ENCODE measurements around the gene CIAO3.

Gene CIAO3

DNA sequence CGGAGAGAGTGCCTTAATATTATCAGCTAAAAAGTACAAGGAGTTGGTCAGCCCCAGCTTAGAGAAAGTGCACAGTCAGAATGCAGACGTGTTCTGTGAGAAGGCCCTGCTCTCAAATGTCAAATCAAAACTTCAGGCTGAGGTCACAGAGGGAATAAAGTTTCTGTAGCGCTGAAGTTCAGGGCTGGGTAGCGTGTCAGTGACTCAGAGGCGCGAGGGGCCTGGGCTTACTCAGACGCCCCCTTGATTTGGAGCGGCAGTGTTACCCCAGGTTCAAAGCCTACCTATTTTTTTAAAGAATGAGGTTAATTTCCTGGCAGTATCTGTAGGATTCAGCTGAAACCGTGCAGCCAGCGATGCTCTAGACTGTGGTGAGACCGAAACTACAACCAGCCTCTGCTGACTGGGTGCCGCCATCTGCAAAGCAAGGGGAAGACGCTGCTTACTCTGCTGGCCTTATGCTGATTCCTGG lies 4.8 kb downstream of the CIAO3 start:
- DNase-seq (ENCODE audit: low read depth in 3 of 3, low spot score in 1 of 3) = no peak

DNA sequence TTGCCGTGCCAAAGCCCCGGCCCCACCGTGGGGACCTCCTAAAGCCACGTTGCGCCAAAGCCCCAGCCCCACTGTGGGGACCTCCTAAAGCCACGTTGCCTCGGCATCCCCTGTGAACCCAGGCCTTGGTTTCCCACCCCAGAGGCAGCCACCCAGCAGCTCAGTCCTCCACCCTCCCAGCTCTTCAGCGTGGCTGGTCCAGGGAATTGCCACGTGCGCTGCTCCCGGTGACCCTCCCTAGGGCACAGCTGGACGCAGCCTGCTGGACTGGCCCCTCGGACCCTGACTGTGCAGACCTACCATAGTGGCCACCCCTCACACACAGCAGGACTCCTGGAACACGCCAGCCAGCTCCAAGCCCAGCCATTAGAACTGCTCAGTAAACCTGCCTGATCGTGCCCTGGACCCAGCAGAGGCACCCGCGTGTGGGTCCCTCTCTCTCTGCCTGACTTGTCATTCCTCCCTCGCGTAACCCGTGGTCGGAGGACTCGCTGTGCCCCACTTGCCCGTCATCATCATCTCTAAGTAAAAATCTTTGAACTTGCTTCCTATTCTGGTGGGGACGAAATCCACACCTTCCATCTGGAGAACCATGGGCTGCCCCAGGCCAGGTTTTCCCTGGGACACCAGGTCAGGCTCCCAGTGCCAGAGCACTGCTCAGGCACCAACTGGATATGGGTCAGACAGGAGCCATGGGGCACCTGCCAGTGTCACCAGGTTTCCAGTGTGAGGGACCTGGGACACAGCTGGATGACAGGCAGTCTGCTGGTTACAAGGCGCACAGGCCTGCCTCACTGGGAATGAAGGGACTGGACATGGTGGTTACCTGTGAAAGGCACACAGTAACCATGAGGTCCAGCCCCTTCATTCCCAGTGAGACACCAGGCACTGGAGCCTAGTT lies 5.6 kb downstream of the CIAO3 start:
- DNase-seq (ENCODE audit: low read depth in 3 of 3, low spot score in 1 of 3) = no peak

DNA sequence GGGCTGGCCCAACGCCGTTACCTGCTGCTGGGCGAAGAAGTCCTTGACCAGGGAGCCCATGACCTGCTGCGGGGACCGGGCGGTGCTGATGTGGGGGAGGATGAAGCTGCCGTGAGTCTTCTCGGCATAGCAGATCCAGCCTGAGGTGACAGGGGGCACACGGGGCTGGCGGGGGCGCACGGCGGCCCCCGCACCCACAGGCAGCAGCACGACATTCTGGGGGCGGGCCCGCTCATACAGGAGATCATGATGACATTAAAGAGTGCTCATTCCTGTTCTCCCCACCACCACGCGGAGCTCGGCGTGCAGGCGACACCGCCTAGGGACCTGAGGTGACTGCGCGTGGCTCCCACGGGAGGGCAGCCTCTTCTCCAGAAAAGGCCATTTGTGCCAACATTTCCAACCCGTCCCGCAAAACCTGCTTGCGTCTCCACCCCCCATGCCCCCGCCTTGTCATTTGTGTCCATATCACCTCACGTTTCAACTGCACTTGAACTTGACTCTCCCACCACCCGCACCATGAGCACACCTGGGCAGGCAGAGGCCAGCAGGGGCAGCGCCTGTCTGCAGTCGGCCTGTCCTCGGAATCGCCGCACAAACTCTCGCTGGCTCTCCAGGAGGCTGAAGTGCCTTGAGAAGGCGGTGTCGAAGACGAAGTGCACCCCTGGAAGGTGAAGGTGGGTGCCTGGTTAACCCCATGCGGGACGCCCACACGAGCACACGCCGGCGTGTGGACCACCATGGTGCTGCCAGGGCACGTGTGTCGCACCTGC lies 6.4 kb downstream of the CIAO3 start:
- no peak for DNase-seq (ENCODE audit: low read depth in 3 of 3, low spot score in 1 of 3)

DNA sequence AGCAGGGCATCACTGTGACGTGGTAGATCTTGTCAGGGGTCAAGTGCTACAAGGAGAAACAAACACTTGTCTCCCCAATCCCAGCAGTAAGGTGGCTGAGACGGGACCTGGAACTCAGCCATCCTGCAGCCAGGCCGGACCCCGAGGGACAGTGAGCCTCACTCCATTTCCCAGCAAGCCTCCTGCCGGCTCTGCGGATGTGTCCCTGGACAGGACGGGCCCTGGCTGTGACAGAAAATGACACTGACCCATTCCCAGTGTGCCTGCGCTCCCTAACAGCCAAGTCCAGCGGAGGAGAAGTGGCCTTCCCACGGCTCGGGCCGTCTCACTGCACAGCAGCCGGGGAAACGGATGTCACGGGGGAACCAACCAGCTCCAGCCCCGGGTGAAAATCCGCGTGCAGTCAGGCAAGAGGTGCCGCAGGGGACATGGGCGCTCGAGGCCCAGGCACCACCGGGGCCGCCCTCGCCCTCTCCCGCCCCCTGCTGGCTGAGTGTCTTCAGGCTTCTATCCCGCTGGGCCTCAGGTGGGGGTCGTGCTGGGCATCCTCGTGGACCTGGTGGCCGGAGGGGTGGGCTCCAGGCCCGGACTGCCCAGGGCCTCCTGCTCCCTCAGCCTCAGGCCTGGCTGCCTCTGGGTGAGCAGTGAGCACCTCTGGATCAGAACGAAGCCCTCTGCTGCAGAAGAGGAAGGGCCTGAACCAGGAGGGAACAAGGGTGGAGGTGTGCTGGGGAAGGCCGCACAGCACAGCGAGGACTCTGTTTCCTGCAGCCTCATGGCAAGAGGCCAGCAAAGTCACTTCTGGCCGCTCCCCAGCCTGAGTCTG lies 7.2 kb downstream of the CIAO3 start:
- no peak for DNase-seq (ENCODE audit: low read depth in 3 of 3, low spot score in 1 of 3)

DNA sequence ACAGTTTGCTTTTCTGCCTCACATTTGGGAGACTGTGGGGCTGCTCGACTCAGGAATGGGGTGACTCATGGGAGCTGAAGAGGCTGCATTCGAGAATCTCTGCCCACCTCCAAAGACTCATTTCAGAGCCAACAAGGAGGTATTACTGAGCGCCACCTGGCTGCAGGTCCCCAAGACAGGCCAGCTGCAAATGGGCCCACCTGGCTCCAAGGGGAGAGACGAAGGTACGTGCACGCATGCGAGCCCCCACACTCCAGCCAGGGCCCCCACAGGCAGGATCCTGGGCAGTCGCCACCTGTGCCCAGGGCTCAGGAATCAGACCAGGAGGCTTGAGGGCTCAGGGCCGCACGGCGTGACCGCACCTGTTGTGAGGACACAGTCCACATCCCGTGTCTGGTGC lies 7.9 kb downstream of the CIAO3 start:
- DNase-seq (ENCODE audit: low read depth in 3 of 3, low spot score in 1 of 3) = no peak

DNA sequence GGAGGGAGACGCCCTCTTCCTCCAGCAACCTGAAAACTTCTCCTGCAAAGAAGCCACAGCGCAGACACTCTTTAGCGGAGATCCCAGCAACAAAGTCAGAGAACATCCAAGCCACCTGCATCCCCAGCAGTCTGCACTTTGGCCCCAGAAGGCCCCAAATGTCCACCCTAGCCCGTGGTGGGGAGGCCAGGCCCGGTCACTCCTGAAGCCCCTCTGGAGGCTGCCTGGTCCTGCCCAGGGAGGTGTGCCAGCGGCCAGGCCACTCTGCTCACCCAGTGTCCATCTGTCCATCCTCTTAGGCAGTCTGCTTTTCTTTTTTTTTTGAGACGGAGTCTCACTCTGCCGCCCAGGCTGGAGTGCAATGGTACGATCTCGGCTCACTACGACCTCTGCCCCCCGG lies 8.5 kb downstream of the CIAO3 start:
- DNase-seq (ENCODE audit: low read depth in 3 of 3, low spot score in 1 of 3) = no peak

DNA sequence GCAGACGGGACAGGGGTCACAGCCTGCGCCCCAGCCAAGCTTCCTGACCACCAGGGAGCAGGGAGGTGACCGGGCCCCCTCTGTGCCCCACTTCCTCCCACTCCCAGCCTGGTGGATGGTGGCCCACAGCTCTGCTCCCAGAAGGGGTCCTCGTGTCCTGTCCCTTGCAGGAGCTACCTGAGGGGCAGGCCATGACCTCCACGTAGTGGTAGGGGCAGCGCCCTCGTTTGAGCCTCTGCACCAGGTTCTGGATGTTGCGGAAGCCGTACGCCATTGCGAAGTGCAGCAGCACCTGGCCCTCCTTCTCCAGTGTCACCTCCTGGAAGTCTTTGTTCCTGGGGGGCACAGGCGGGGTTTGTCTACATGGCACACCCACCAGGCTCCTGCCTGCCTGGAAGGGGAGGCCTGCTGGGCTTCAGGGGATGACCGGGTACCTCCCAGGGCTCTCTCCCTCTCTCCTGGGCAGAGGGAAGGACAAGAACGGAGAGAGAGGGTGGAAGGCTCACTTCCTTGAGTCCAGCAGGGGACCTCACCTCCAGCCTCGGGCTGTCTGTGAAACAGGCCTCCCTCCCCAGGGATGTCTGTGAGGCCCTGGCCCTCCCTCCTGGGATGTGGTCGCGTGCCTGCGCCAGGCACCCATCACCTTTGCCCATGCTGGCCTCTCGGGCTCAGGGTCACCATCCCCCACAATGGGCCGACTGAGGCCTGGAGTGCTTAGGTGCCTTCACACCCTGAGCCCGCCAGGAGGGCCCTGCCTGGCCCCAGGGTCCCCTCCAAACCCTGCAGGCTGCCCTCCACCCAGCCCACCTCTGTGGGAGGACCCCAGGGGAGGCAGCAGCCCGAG lies 9.9 kb downstream of the CIAO3 start:
- DNase-seq (ENCODE audit: low read depth in 3 of 3, low spot score in 1 of 3) = no peak

DNA sequence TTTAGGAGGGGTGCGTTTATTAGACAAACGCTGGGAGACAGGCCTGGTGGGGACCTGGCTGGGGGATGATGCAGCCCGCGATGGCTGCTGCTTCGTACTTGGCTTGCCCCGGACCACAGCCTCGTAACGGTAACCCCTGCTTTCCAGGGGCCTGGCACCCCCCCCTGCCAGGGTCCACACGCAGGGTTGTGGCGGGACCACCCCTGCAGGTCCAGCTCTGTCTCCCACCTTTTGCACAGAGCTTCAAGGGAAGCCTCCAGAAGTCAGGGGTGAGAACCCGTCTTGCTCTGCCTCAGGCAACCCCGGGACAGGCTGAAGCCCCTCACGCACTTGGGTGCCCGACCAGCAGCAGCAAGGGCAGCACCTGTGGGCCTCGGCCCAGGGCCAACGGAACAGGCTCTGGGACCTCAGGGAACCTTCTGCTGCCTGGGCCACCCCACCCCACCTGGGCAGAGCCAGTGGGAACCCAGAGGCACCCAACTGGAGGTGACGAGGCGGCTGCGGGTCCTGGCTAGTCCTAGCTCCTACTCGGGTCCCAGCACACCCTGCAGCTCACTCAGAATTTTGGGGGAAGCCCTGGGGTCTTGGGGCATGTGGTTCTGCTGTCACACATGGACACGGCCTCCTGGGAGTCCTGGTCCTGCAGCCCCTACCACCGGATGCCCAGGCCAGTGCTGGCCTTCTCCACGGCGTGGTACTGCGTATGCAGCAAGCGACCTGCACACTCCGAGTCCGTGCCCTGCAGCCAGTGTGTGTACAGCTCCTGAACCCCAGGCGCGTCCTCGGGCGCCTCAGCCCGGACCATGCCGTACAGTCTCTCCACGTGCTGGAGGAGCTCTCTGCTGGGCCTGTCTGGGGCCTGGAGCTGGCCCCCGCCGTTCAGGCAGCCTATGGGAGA lies 10.8 kb downstream of the CIAO3 start:
- no peak for DNase-seq (ENCODE audit: low read depth in 3 of 3, low spot score in 1 of 3)

DNA sequence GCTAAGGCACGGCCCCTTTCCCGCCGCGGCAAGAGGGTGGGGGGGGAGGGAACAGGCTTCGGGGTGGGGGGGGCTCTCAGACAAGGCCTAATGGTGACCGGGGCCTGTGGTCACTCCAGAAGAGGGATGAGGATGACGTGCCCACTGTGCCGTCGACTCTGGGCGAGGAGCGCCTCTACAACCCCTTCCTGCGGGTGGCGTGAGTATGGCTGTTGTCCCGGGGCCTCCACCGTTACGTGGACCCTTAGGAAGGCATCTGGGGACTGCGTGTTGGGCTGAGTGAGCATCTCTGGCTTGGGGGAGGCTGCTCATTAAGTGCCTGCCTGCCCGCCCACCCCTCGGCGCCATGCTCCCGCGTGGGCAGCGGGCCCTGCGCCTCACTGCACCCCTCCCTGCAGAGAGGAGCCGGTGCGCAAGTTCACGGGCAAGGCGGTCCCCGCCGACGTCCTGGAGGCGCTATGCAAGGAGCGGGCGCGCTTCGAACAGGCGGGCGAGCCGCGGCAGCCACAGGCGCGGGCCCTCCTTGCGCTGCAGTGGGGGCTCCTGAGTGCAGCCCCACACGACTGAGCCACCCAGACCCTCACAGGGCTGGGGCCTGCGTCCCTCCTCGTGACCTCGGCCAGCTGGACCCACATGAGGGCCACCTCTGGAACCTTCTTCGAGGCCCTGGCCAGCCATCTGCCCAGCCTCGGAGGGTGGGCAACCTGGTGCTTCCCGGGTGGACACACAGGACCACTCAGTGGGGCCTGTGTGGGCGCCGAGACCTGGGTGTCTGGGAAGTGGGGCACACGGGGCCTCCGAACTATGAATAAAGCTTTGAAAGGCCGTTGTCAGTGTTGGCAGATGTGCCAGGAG lies 11.7 kb downstream of the CIAO3 start:
- no peak for DNase-seq (ENCODE audit: low read depth in 3 of 3, low spot score in 1 of 3)

DNA sequence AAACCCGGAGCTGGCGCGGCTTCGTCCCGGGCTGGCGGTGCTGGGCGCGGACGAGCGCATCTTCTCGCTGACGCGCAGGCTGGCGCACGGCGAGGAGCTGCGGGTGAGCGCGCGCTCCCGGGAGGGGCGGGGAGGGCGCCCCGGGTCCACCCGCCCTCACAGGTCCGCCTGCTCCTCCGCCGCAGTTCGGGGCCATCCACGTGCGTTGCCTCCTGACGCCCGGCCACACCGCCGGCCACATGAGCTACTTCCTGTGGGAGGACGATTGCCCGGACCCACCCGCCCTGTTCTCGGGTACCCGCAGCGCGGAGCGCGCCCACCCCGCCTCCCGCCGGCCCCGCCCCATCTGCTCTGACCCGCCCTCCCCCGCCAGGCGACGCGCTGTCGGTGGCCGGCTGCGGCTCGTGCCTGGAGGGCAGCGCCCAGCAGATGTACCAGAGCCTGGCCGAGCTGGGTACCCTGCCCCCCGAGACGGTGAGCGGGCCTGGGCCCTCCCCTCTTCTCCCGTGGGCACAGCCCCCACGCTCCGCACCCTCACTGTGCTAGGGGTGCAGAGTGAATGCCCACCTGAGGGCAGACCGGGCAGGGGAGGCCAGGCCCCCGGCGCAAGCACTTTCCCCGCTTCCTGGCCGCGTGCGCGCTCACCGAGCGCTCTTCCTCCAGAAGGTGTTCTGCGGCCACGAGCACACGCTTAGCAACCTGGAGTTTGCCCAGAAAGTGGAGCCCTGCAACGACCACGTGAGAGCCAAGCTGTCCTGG lies 12.5 kb downstream of the CIAO3 start:
- no peak for DNase-seq (ENCODE audit: low read depth in 3 of 3, low spot score in 1 of 3)

DNA sequence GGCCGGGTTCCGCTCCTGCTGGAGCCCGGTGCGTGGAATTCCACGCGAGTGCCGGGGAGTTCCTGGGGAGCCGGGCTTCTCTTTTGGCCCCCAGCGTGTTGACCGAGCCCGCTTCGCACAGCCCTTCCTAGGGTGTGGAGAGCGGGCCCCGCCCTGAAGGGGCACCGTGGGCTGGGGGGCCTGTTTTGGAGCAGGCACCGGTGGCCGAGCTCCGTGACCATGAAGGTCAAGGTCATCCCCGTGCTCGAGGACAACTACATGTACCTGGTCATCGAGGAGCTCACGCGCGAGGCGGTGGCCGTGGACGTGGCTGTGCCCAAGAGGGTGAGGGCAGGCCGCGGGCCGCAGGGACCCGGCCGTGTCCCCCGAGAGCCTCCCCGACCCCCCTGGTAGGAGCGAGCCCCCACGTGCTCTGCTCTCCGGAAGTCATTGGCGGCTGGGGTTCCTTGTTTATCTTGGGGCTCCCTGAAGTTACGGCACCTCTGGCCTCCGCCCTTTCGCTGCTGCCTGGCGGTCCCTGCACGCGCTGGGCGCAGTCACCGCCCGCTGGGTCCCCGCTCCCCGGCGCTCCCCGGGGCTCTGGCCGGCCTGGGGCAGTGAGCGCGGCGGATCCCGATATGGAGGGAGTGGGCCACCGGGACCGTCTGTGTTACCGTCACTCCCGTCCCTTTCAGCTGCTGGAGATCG lies 13.4 kb downstream of the CIAO3 start:
- DNase-seq (ENCODE audit: low read depth in 3 of 3, low spot score in 1 of 3) = no peak

DNA sequence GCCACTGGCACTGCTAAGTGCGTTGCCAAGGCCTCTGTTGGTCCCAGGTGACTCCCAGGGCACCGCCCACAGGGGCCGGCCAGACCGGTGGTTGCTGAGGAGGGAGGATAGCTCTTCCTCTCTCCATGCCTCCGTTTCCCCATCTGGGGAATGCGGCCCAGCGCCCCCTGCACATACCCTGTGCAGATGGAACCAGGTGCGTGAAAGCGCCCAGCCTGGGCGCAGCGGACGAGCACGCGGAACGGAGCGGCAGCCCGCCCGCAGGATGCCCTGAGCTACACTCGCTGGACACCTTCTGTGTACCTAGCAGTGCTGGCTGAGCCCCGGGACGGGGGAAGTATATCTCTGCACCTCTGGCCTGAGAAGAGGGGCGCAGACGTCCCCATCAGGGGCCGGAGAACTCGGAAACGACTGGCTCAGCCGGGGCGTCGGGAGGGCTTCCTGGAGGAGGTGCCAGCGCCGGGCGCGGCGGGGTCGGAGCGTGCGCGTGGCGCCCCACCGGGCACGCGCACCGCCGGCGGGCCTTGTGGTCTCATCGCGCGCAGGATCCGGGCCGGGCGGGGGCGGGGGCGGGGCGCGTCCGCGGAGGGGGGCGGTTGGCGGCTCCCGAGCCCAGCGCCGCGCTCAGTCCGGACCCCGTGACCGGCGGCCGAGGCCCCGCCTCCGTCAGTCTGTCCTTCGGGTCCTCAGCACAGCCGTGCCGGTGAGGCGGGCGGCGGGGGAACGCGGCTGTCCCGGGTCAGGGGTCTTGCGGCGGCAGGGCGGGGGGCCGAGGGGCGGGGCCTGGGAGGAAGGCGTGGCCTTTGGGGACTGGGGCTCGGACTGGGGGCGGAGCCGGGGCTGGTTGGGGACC lies 14.1 kb downstream of the CIAO3 start, which contains the start of the genes CCDC78 and HAGHL:
CCDC78 (minus strand) TSS at position 6 of the 853 bp plus-strand sequence. CDS start 76 bp downstream, outside the sequence.
HAGHL (plus strand) TSS at position 669 of the 853 bp plus-strand sequence. CDS start 404 bp downstream, outside the sequence.
- DNase-seq (ENCODE audit: low read depth in 3 of 3, low spot score in 1 of 3) = peak in 1 of 3 donors; percentile 50

DNA sequence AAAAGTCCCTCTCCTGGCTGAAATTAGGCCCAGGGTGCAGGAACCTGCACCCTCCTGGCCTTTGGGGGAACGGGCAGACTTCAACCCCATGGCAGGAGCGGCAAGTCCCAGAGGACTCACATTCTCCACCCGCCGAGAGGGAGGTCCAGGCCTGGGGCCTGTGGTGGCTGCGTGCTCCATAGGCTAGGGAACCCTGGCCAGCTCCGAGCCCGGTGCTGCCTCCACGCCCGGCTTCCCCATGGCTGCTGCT lies 14.7 kb downstream of the CIAO3 start:
- DNase-seq (ENCODE audit: low read depth in 3 of 3, low spot score in 1 of 3) = no peak

DNA sequence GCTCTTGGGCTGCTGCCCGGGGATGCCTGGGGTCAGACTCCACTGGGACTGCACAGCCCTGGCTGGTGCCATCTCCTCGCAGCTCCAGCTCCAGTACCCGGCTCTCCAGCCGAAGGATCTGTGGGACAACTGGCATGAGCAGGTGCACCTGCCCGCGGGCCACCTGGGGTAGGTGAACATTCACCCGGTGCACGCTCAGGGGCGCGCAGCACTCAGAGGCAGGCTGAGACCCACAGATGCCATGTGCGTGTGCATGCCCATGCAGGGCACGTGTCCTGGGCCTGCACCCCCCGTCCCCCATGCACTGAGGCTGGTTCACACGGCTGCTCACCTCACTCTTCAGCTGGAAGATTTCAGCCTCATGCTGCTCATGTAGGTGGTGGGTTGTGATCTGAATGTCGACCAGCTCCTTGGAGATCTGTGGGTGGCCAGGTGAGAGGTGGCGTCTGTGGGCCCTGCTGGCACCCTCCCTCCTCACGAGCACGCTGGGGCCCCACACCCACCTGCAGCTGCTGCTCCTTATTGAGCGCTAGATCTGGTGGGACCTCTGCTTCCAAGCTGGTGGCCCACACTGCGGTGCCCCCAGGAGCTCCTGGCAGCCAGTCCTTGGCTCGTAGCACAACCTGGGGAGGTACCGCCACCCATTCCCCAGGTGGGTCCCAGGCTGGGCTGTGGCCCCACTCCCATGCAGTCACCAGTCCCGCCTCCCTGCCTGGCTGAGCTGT lies 15.2 kb downstream of the CIAO3 start:
- no peak for DNase-seq (ENCODE audit: low read depth in 3 of 3, low spot score in 1 of 3)

DNA sequence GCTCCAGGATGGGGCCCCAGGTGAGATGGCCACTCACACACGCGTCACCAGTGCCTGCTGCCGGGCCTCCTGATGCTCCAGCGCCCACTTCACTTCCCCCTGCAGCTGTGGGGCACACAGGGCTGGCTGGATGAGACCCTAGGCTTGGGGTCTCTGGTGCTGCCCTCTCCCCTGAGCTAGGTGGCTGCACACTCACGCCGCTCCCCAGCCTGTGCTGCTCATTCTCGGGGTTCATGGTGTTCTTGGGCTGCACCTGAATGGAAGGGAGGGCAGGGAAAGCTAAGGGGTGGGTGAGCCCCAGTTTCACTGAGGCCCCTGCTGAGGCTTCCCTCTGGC lies 15.8 kb downstream of the CIAO3 start:
- DNase-seq (ENCODE audit: low read depth in 3 of 3, low spot score in 1 of 3) = no peak

Data from stimulated activated CD4-positive, alpha-beta T cell treated with anti-CD3 and anti-CD28 coated beads, TNF-alpha, amount 100 ng/mL, for 1 hour (primary cell).